ENCODE results near the gene IL26. TPM values are rescaled to one million over a fixed set of nuclear protein-coding genes. Genes with fewer than 3 reads are reported as not detected.
"Not testable (repeated sequence)": the region's sequence is repeated elsewhere in the genome, so short reads cannot be mapped to it uniquely, and the experiment has no call there.

IL26 gene
- total RNA-seq, 6 donors from 2014 or later: not detected

GRCh38 chr12:68223067-68223747 lies 2.4 kb downstream of the IL26 start:
- Histone ChIP-seq H3K27me3 (no peaks in the 10 kb centered on the region), H3K27ac (no peak overlapping the region), H3K36me3 (no peaks in the 10 kb centered on the region), H3K9me3 (no peaks in the 10 kb centered on the region), H3K4me3 (peak overlapping the region in 1 of 4 donors; percentile 3), H3K4me1 (peaks cover 0 to 3% (median 1%) of the 10 kb centered on the region in 4 donors)
- WGBS, 2 donors: 5 to 6% methylated on average over 12 of the region's 12 CpGs
- ATAC-seq (ENCODE audit: low FRiP score in 2 of 2): peak; percentile 93 to 97
- DNase-seq: peak in 1 of 2 donors; percentile 75
- TF ChIP-seq EP300 (IDR thresholded peaks at IDR 0.05): no peak
- TF ChIP-seq CTCF (IDR thresholded peaks at IDR 0.05): peak; percentile 58 to 82 (median 72)

GRCh38 chr12:68222326-68222725 lies 3.3 kb downstream of the IL26 start:
- ATAC-seq (ENCODE audit: low FRiP score in 2 of 2) (no peak), DNase-seq (no peak)
- Histone ChIP-seq H3K4me3 (no peak overlapping the region), H3K36me3 (no peaks in the 10 kb centered on the region), H3K27ac (no peak overlapping the region), H3K4me1 (peaks cover 0 to 3% (median 1%) of the 10 kb centered on the region in 4 donors), H3K27me3 (no peaks in the 10 kb centered on the region), H3K9me3 (no peaks in the 10 kb centered on the region)
- WGBS, 2 donors: 48 to 54% methylated on average over 6 of the region's 6 CpGs
- TF ChIP-seq POLR2A (IDR thresholded peaks at IDR 0.05) (no peak), POLR2AphosphoS5 (IDR thresholded peaks at IDR 0.05) (no peak), EP300 (IDR thresholded peaks at IDR 0.05) (no peak), CTCF (IDR thresholded peaks at IDR 0.05) (no peak)

DNA sequence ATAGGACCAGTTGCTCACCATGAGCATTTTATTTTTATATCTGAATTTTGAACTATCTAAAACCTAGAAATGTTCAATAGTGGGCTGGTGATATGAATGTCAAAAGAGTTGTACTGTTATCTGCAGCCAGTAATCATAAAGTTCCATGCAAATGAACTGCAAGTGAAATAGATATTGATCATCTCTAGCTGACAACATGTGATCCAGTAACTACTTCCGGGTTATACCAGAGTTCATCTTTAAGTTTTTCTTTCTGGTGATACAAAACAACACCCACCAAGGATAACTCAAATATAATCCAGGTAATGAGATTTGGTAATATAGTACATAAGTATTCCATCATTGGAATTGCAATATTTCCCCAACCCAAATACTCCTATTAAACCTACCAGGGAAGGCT lies 4.1 kb downstream of the IL26 start:
- Histone ChIP-seq H3K27me3 (no peaks in the 10 kb centered on the region), H3K4me3 (no peak overlapping the region), H3K4me1 (peaks cover 0 to 3% (median 1%) of the 10 kb centered on the region in 4 donors), H3K9me3 (no peaks in the 10 kb centered on the region), H3K27ac (no peak overlapping the region), H3K36me3 (no peaks in the 10 kb centered on the region)
- TF ChIP-seq POLR2A (IDR thresholded peaks at IDR 0.05): no peak
- no peak for TF ChIP-seq EP300 (IDR thresholded peaks at IDR 0.05)
- no peak for TF ChIP-seq CTCF (IDR thresholded peaks at IDR 0.05)
- no peak for TF ChIP-seq POLR2AphosphoS5 (IDR thresholded peaks at IDR 0.05)
- DNase-seq: no peak
- no peak for ATAC-seq (ENCODE audit: low FRiP score in 2 of 2)
- 78 to 100% methylated on average over 1 of the region's 1 CpG for WGBS, 2 donors

GRCh38 chr12:68210875-68211274 lies 14.7 kb downstream of the IL26 start:
- ATAC-seq (ENCODE audit: low FRiP score in 2 of 2) (no peak), DNase-seq (no peak)
- 73 to 79% methylated on average over 2 of the region's 2 CpGs for WGBS, 2 donors
- Histone ChIP-seq H3K9me3 (no peaks in the 10 kb centered on the region), H3K27me3 (no peaks in the 10 kb centered on the region), H3K4me1 (no peaks in the 10 kb centered on the region), H3K4me3 (no peak overlapping the region), H3K36me3 (no peaks in the 10 kb centered on the region), H3K27ac (no peak overlapping the region)
- no peak for TF ChIP-seq EP300 (IDR thresholded peaks at IDR 0.05)
- no peak for TF ChIP-seq POLR2AphosphoS5 (IDR thresholded peaks at IDR 0.05)
- TF ChIP-seq POLR2A (IDR thresholded peaks at IDR 0.05): no peak
- no peak for TF ChIP-seq CTCF (IDR thresholded peaks at IDR 0.05)

- not testable (repeated sequence) for H3K9me3 ChIP-seq; ATAC-seq (ENCODE audit: low FRiP score in 2 of 2); H3K27ac ChIP-seq; H3K36me3 ChIP-seq; H3K4me1 ChIP-seq; H3K27me3 ChIP-seq; DNase-seq; H3K4me3 ChIP-seq
- 58 to 67% methylated on average over 12 of the region's 12 CpGs for WGBS, 2 donors
Observed at GRCh38 chr12:68209048-68209728, 16.4 kb downstream of the IL26 start.

Measured in upper lobe of left lung (tissue), 6 donors.